Measurements from ENCODE around the gene ASRGL1. TPM values are rescaled to one million over a fixed set of nuclear protein-coding genes. Genes with fewer than 3 reads are reported as not detected.

Gene ASRGL1
- total RNA-seq, 1 donor from 2014 or later = 4.7 TPM

DNA sequence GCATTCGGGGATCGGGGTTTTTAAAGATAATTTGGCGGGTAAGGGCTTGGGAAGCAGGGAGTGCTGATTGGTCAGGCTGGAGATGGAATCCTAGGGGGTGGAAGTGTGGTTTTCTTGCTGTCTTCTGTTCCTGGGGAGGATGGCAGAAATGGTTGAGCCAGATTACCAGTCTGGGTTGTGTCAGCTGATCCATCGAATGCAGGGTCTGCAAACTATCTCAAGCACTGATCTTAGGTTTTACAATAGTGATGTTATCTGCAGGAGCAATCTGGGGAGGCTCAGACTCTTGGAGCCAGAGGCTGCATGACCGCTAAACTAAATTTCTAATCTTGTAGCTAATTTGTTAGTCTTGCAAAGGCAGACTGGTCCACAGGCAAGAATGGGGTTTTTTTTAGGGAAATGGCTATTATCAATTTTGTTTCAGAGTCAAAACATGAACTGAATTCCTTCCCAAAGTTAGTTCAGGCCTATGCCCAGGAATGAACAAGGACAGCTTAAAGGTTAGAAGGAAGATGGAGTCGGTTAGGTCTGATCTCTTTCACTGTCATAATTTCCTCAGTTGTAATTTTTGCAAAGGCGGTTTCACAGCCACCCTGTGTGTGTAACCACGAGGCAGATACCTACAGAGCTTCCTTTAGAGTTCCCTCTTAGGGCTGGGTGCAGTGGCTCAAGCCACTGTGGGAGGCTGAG, 91.8 kb downstream of the ASRGL1 start:
- intact Hi-C loops (cut with DNase I) = no loop called here
- no peak for DNase-seq (ENCODE audit: missing footprints)
- ATAC-seq = no peak

DNA sequence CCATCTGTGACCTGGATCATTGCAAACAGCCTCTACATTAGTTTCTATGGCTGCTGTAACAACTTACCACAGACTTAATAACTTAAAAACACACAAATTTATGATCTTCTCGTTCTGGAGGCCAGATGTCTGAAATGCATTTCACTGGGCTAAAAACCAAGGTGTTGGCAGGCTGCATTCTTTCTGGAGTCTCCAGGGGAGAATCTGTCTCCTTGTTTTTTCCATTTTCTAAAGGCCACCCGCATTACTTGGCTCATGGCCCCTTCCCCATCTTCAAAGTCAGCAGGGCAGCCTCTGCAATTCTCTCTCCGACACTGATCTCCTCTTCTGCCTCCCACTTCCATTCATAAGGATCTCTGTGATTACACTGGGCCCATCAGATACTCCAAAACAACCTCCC, 93.2 kb downstream of the ASRGL1 start:
- ATAC-seq = no peak
- no peak for DNase-seq (ENCODE audit: missing footprints)
- intact Hi-C loops (cut with DNase I) = no loop called here

DNA sequence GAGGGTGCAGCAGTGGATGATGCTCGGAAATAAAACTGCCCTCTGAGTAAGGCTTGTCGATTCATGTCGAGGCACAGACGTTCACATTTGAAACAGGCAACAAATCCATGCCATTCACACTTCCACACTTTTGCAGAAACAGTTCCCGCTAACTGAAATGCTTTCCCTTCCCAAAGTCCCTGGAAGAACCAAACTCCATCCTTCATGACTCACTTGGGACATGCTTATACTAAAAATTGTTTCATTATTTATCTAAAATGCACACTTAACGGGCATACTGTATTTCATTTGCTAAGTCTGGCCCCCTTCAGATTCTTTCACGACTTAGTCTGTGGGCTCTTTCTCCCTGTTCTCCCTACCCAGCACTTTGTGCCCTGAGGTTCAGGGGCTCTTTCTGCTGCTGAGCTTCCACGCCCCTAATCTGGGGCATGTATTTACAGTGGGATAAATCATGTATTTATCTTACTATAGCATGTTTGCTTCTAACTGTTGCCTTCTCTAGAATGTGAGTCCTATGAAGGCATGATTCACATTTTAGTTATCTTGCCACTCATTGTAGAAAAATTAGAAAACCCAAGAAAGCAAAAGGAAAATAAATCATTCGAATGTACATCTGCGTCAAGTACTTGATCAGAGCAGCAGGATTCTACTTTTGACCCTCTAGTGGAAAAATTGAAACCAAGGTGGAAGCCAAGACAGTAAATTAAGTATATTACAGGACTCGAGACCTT, 94.1 kb downstream of the ASRGL1 start:
- no peak for ATAC-seq
- DNase-seq (ENCODE audit: missing footprints) = no peak

DNA sequence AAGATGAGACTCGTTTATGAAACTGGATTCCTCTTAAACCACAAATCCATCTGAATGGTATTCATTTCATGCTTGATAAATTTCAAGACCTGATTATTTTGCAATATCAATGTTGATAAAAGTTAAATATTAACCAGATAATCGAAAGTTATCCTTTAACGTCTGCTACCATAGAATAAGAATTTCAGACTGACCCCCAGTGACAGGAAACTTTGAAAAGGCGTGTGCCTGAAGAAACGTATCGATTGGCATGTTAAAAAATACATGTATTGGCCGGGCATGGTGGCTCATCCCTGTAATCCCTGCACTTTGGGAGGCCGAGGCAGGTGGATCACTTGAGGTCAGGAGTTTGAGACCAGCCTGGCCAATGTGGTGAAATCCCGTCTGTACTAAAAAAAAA, 95.4 kb downstream of the ASRGL1 start:
- ATAC-seq (no peak), DNase-seq (ENCODE audit: missing footprints) (no peak)
- intact Hi-C loops (cut with DNase I) = no loop called here

More for the DNA sequence above, 94.1 kb downstream of the ASRGL1 start:
- intact Hi-C loops (cut with DNase I) = no loop called here

DNA sequence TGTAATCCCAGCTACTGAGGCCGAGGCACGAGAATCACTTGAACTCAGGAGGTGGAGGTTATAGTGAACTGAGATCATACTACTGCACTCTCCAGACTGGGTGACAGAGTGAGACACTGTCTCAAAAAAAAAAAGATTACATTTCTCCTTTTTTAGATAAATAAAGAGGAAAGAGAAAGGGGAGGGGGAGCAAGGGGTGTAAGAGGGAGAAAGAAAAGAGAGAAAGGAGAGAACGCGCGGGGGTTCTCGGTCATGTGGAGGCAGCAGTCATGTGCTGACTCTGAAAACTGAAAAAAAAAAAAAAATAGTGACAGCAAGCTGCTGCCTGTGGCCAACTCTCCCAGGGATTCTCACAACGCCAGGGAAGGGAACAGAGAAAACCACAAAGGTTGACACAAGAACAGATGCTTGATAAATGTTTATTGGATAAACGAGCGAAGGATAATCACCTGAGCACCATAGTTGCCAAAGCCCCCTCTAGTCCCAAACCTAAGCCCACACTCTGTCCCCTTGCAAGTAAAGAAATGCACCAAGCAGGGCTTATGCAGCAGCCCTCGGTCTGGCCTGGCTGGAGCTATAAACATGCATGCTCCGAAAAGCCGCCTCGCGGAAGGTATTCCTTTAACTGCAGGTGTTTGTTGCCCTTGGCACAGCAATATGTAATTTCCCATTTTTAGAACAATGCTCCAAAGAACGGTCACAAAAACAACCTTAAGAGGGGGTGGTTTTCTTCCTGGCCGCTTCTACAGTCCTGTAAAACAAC, 96.1 kb downstream of the ASRGL1 start:
- DNase-seq (ENCODE audit: missing footprints) (no peak), ATAC-seq (no peak)
- intact Hi-C loops (cut with DNase I) = no loop called here

DNA sequence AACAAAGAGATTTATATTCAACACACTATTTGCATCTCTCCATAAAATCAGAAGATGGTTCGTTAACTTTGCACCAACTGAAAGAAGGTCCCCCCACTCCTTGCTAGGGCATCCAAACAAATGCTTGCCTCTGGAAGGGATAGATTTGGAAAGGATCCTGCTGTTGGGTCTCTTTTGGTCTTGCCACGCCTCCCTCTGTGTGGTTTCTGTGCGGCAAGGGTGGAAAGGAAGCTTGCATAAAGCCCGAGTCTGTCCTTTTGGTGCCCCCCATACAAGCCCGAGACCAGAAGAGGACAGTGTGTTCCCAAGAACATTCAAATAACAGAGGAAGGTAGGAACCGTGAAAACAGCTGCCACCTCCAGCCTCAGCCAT, 96.6 kb downstream of the ASRGL1 start:
- no peak for DNase-seq (ENCODE audit: missing footprints)
- intact Hi-C loops (cut with DNase I) = no loop called here
- ATAC-seq = peak; percentile 39

DNA sequence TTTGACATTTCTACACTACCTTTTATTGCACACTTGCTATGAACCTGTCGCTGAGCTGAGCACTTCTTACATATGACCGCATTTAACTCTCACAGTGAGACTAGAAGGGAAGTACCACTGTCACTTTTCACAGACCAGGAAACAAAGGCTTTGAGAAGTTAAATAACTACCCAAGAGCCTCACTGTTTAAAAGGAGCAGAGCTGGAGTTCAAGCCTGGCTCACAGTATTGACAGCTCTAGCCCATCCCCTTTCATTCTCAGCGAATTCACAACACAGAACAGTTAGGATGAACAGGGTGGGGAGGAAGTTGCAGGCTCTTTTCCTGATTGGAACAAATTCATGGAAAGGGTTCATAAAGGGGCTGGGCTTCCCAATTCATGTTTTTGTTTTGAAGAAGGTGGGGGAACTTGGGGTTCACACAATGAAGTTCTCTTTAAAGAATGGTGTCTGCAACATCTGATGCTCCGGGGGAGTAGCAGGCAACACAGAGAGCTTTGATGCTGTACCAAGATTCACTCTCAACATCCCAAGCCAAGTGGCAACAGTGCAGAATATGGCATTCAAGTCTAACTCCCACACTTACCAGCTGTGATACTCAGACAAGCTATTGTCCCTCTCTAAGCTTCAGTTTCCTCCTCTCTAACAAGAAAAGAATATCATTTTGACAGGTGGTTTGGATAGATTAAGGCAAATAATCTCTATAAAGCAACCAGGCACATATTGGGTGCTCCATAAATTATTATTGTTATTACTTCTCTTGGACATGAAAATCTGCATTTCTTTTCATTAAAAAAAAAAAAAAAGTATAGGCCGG, 98.8 kb downstream of the ASRGL1 start:
- DNase-seq (ENCODE audit: missing footprints) = no peak
- no peak for ATAC-seq
- intact Hi-C loops (cut with DNase I) = no loop called here

DNA sequence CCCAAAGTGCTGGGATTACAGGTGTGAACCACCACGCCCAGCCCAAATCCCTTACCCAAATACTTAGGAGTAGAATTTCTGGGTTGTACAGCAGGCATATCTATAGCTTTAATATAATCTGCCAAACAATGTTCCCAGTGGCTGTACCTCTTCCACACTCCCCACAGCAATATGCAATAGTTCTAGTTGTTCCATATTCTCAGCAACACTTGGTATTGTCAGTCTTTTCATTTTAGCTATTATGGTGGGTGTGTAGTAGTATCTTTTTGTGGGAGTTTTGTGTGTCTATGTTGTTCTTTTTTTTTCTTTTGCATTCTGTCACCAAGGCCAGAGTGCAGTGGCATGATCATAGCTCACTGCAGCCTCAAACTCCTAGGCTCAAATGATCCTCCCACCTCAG, 100.4 kb downstream of the ASRGL1 start:
- intact Hi-C loops (cut with DNase I) = no loop called here
- DNase-seq (ENCODE audit: missing footprints) (no peak), ATAC-seq (no peak)

DNA sequence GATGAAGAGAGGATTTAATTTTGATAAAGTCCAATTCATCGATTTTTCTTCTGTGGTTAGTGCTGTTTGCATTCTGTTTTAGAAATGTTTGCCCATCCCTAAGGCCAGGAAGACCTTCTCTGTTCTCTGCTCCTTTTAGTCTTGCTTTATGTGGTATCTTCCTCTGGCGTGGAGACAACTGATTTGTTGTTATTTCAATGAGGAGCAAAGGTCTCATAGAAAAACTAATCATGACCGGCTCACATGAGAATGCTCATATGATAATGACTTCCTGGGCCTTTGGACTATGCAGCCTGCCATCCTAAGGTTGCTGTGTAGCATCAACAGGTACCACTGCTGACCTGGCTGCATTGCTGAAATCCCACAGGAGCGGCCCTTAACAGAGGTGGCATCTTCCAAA, 101.4 kb downstream of the ASRGL1 start:
- no peak for ATAC-seq
- intact Hi-C loops (cut with DNase I) = no loop called here
- DNase-seq (ENCODE audit: missing footprints) = no peak

DNA sequence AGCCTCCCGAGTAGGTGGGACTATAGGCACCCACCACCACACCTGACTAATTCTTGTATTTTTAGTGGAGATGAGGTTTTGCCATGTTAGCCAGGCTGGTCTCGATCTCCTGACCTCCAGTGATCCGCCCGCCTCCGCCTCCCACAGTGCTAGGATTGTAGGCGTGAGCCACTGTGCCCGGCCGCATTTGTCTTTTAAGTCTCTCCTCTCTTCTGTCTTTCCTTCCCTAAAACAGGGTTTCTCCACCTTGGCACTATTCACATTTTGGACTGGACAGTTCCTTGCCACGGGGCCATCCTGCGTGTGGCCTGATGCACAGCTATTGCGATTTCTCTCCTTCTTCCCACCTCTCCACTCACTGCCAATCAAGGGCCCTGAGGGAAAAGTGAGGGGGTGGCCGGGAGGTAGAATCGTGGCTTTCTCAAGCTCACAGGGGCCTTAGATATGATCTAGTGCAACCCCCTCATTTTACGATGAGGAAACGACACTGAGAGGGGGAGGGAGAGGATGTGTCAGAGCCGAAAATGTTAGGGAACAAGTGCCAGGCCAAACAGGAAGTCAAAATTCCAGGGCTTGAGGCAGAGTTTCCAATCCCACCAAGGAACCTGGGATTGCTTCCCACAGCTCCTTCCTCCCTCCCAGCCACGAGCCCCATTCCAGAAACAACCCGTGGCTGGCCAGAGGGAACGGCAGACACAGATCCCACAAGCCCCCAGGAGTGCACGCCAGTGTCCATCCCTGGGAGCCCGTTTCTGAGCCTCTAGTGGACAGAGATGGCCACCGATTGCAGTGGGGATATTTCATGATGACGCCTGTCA, 102.7 kb downstream of the ASRGL1 start:
- no peak for DNase-seq (ENCODE audit: missing footprints)
- intact Hi-C loops (cut with DNase I) = loop anchor here (5.0 kb wide), 1 partner anchor 62 kb away; no protein-coding TSS in a partner anchor

More for the DNA sequence above, 102.7 kb downstream of the ASRGL1 start:
- ATAC-seq = no peak

Other genes starting within 250 kb of the ASRGL1 start
- gene INCENP, start 213.4 kb upstream of the ASRGL1 start, total RNA-seq = 10.5 TPM
- not detected for gene SCGB1D1, start 147.2 kb upstream of the ASRGL1 start, total RNA-seq
- gene SCGB2A1, start 128.8 kb upstream of the ASRGL1 start, total RNA-seq = not detected
- gene SCGB1D2, start 95.2 kb upstream of the ASRGL1 start, total RNA-seq = 4.0 TPM
- not detected for gene SCGB2A2, start 67.3 kb upstream of the ASRGL1 start, total RNA-seq
- gene SCGB1D4, start 38.4 kb upstream of the ASRGL1 start, total RNA-seq = not detected
- not detected for gene SCGB1A1, start 81.6 kb downstream of the ASRGL1 start, total RNA-seq
- gene AHNAK, start 209.4 kb downstream of the ASRGL1 start, total RNA-seq = 332 TPM
- gene EEF1G, start 236.4 kb downstream of the ASRGL1 start, total RNA-seq = 907 TPM